Uterus (tissue), 2 donors: ENCODE measurements around the gene VSTM4.

Source experiments
- CTCF ChIP-seq, 4 experiments: fragments of 200-600 bp in 2 of 4; fragments of 450-650 bp in 2 of 4; sonication (generic) in 2 of 4; IDR thresholded peaks; one replicate each; pipeline ENCODE4 v1.5.1; 2016 to 2019; ENCODE audit warnings: antibody characterized with exemption in 4 of 4, mild to moderate bottlenecking in 2 of 4, moderate library complexity in 1 of 4
- POLR2A ChIP-seq, 2 donors: fragments of 450-650 bp; IDR thresholded peaks; one replicate each; pipeline ENCODE4 v1.6.1; 2016; ENCODE audit warnings: antibody characterized with exemption in 2 of 2, mild to moderate bottlenecking in 1 of 2, moderate library complexity in 1 of 2

- TF ChIP-seq CTCF (IDR thresholded peaks at IDR 0.05) (no peak), POLR2A (IDR thresholded peaks at IDR 0.05) (no peak)
Measured at GRCh38 chr10:49136525-49136924, 21.2 kb upstream of the VSTM4 start.
